ENCODE data around the gene IQCH.

The IQCH gene

GRCh38 chr15:67373971-67374370 is 119.4 kb downstream of the IQCH start:
- Histone ChIP-seq H3K4me3 (ENCODE audit: low read length) (no peak overlapping the region), H3K9me2 (replicated peaks; ENCODE audit: insufficient read depth, low read length) (no peaks in the 10 kb centered on the region), H3K4me1 (ENCODE audit: low read length) (no peaks in the 10 kb centered on the region), H3K9ac (ENCODE audit: low read length) (no peak overlapping the region), H3K4me2 (ENCODE audit: low read depth, low read length) (no peak overlapping the region), H3K36me3 (replicated peaks; ENCODE audit: insufficient read depth, low read length) (no peaks in the 10 kb centered on the region), H3K9me3 (replicated peaks; ENCODE audit: insufficient read depth, low read length) (no peaks in the 10 kb centered on the region), H2AFZ (ENCODE audit: low read length) (no peak overlapping the region), H3K27ac (ENCODE audit: low read length) (no peak overlapping the region), H3K79me2 (ENCODE audit: low read length) (no peaks in the 10 kb centered on the region), H3K27me3 (replicated peaks; ENCODE audit: insufficient read depth, low read length) (no peaks in the 10 kb centered on the region), H3F3A (ENCODE audit: insufficient read depth, low read length) (no peaks in the 10 kb centered on the region), H4K20me1 (ENCODE audit: insufficient read depth, low read length) (no peaks in the 10 kb centered on the region)
- no peak for DNase-seq
- no peak for TF ChIP-seq EZH2phosphoT487 (IDR thresholded peaks at IDR 0.05; ENCODE audit: low read length)
- no peak for TF ChIP-seq EZH2 (optimal IDR thresholded peaks at IDR 0.05; ENCODE audit: low read depth, low read length)
- TF ChIP-seq CTCF (IDR thresholded peaks at IDR 0.05; ENCODE audit: low read length): no peak

GRCh38 chr15:67379530-67379929 is 124.9 kb downstream of the IQCH start:
- Histone ChIP-seq H3K4me3 (ENCODE audit: low read length) (no peak overlapping the region), H3K9ac (ENCODE audit: low read length) (no peak overlapping the region), H3K27ac (ENCODE audit: low read length) (no peak overlapping the region), H3K36me3 (replicated peaks; ENCODE audit: insufficient read depth, low read length) (no peaks in the 10 kb centered on the region), H3K79me2 (ENCODE audit: low read length) (no peaks in the 10 kb centered on the region), H3K9me2 (replicated peaks; ENCODE audit: insufficient read depth, low read length) (no peaks in the 10 kb centered on the region), H3K4me1 (ENCODE audit: low read length) (peaks cover 5% of the 10 kb centered on the region; the same call in 1 of the 2 replicates), H3K9me3 (replicated peaks; ENCODE audit: insufficient read depth, low read length) (no peaks in the 10 kb centered on the region), H3K4me2 (ENCODE audit: low read depth, low read length) (no peak overlapping the region), H3F3A (ENCODE audit: insufficient read depth, low read length) (no peaks in the 10 kb centered on the region), H4K20me1 (ENCODE audit: insufficient read depth, low read length) (no peaks in the 10 kb centered on the region), H3K27me3 (replicated peaks; ENCODE audit: insufficient read depth, low read length) (no peaks in the 10 kb centered on the region), H2AFZ (ENCODE audit: low read length) (no peak overlapping the region)
- no peak for DNase-seq
- TF ChIP-seq CTCF (IDR thresholded peaks at IDR 0.05; ENCODE audit: low read length) (no peak), EZH2phosphoT487 (IDR thresholded peaks at IDR 0.05; ENCODE audit: low read length) (no peak), EZH2 (optimal IDR thresholded peaks at IDR 0.05; ENCODE audit: low read depth, low read length) (no peak)

- Histone ChIP-seq H3K27me3 (replicated peaks; ENCODE audit: insufficient read depth, low read length) (no peaks in the 10 kb centered on the region), H3K9me3 (replicated peaks; ENCODE audit: insufficient read depth, low read length) (no peaks in the 10 kb centered on the region), H4K20me1 (ENCODE audit: insufficient read depth, low read length) (no peaks in the 10 kb centered on the region), H2AFZ (ENCODE audit: low read length) (no peak overlapping the region), H3K9ac (ENCODE audit: low read length) (no peak overlapping the region), H3F3A (ENCODE audit: insufficient read depth, low read length) (no peaks in the 10 kb centered on the region), H3K4me1 (ENCODE audit: low read length) (peaks cover 5% of the 10 kb centered on the region; the same call in 1 of the 2 replicates), H3K4me2 (ENCODE audit: low read depth, low read length) (no peak overlapping the region), H3K4me3 (ENCODE audit: low read length) (no peak overlapping the region), H3K36me3 (replicated peaks; ENCODE audit: insufficient read depth, low read length) (no peaks in the 10 kb centered on the region), H3K27ac (ENCODE audit: low read length) (no peak overlapping the region), H3K9me2 (replicated peaks; ENCODE audit: insufficient read depth, low read length) (no peaks in the 10 kb centered on the region), H3K79me2 (ENCODE audit: low read length) (no peaks in the 10 kb centered on the region)
- no peak for DNase-seq
- TF ChIP-seq EZH2phosphoT487 (IDR thresholded peaks at IDR 0.05; ENCODE audit: low read length): no peak
- no peak for TF ChIP-seq EZH2 (optimal IDR thresholded peaks at IDR 0.05; ENCODE audit: low read depth, low read length)
- no peak for TF ChIP-seq CTCF (IDR thresholded peaks at IDR 0.05; ENCODE audit: low read length)
Measured at GRCh38 chr15:67380921-67381320, 126.3 kb downstream of the IQCH start.
